H1 (cell line): ENCODE data around the gene DCLK1. TPM values are rescaled to one million over a fixed set of nuclear protein-coding genes. Genes with fewer than 3 reads are reported as not detected.

Experiments used
- CTCF ChIA-PET: fragments of 300-600 bp; sonication (Branson Sonifier 250); formaldehyde crosslinking; loops from one replicate; lab custom pipeline; 2021; ENCODE audit not compliant: partially characterized antibody; lab: Charles Lee
- POLR2A ChIA-PET: fragments of 300-600 bp; sonication (Branson Sonifier 250); formaldehyde crosslinking; loops from one replicate; lab custom pipeline; 2021; ENCODE audit warnings: inconsistent platforms; ENCODE audit not compliant: partially characterized antibody; lab: Charles Lee
- DNase-seq, 2 experiments: peaks; one replicate each; pipeline versions ENCODE4 v3.0.0 to v3.0.0-alpha.2; 2010 to 2022; ENCODE audit warnings: low spot score in 2 of 2, low read depth in 1 of 2, mixed read lengths in 1 of 2
- FAIRE-seq: peaks from 2 replicates; lab custom pipeline; 2011; peaks lifted over from hg19 to GRCh38; lab: Jason Lieb, UNC
- H2AFZ ChIP-seq: 2 replicates; pipeline ENCODE4 v1.8.1; 2012; ENCODE audit warnings: low read length, inconsistent platforms
- H2AK5ac ChIP-seq: 2 replicates; pipeline ENCODE4 v1.6.1; 2013; ENCODE audit warnings: low read depth, low read length
- H2BK120ac ChIP-seq: replicated peaks from 2 replicates; pipeline ENCODE3; 2013; ENCODE audit warnings: low read depth, low read length, inconsistent platforms
- H2BK12ac ChIP-seq: 2 replicates; pipeline ENCODE4 v1.6.1; 2013; ENCODE audit warnings: low read depth, low read length
- H2BK15ac ChIP-seq: 2 replicates; pipeline ENCODE4 v1.6.1; 2013; ENCODE audit warnings: low read length
- H2BK20ac ChIP-seq: 2 replicates; pipeline ENCODE4 v1.6.1; 2013; ENCODE audit warnings: low read length
- H2BK5ac ChIP-seq: 2 replicates; pipeline ENCODE4 v1.6.1; 2013; ENCODE audit warnings: low read depth, low read length
- H3K14ac ChIP-seq: 2 replicates; pipeline ENCODE4 v1.6.1; 2013; ENCODE audit warnings: inconsistent platforms; ENCODE audit not compliant: insufficient read length
- H3K18ac ChIP-seq: 2 replicates; pipeline ENCODE4 v1.6.1; 2013; ENCODE audit warnings: low read length; ENCODE audit errors: extremely low read depth
- H3K23ac ChIP-seq: 2 replicates; pipeline ENCODE4 v1.6.1; 2013; ENCODE audit warnings: inconsistent platforms; ENCODE audit not compliant: insufficient read length
- H3K23me2 ChIP-seq: 2 replicates; pipeline ENCODE4 v1.6.1; 2013; ENCODE audit warnings: low read depth, low read length
- H3K27ac ChIP-seq: 2 replicates; pipeline ENCODE4 v1.6.1; 2011; ENCODE audit warnings: low read depth, low read length, inconsistent platforms
- H3K27me3 ChIP-seq, 4 experiments: replicated peaks in 1 of 4; 1 replicate in 1 of 4; 2 replicates in 3 of 4; pipeline versions ENCODE4 v1.6.1 to v1.8.1; 2011 to 2013; ENCODE audit warnings: low read length in 3 of 4, mild to moderate bottlenecking in 3 of 4, inconsistent platforms in 2 of 4, mixed read lengths in 2 of 4, moderate library complexity in 1 of 4; ENCODE audit not compliant: control insufficient read depth in 3 of 4, insufficient read depth in 3 of 4; ENCODE audit errors: extremely low read depth in 1 of 4
- H3K36me3 ChIP-seq, 4 experiments: 2 replicates each; pipeline versions ENCODE4 v1.6.1 to v1.8.1; 2011 to 2013; ENCODE audit warnings: mild to moderate bottlenecking in 4 of 4, low read length in 3 of 4, moderate library complexity in 2 of 4, control low read depth in 1 of 4, inconsistent platforms in 1 of 4; ENCODE audit not compliant: insufficient read depth in 4 of 4, control insufficient read depth in 2 of 4
- H3K4ac ChIP-seq: replicated peaks from 2 replicates; pipeline ENCODE3; 2013; ENCODE audit warnings: low read length, low read depth, mixed read lengths, inconsistent platforms; ENCODE audit not compliant: insufficient read length
- H3K4me1 ChIP-seq, 4 experiments: replicated peaks in 1 of 4; 1 replicate in 1 of 4; 2 replicates in 3 of 4; pipeline versions ENCODE4 v1.6.1 to v1.8.1; 2011 to 2013; ENCODE audit warnings: low read length in 3 of 4, inconsistent platforms in 2 of 4, mixed read lengths in 1 of 4; ENCODE audit not compliant: insufficient read depth in 4 of 4, control insufficient read depth in 3 of 4
- H3K4me2 ChIP-seq, 2 experiments: 2 replicates each; pipeline versions ENCODE4 v1.6.1 to v1.8.1; 2011 to 2013; ENCODE audit warnings: low read depth in 2 of 2, low read length in 2 of 2, control low read depth in 1 of 2, inconsistent platforms in 1 of 2, mild to moderate bottlenecking in 1 of 2; ENCODE audit not compliant: insufficient read depth in 1 of 2
- H3K4me3 ChIP-seq, 4 experiments: fragments of 200-600, 300-600 bp in 1 of 4; sonication (generic), shearing (Covaris generic), sonication (Bioruptor Twin) in 1 of 4; 2 replicates each; pipeline versions ENCODE4 v1.5.1 to v1.8.1; 2011 to 2016; ENCODE audit warnings: low read length in 4 of 4, low read depth in 3 of 4, control low read depth in 2 of 4, inconsistent platforms in 2 of 4, mild to moderate bottlenecking in 2 of 4, mixed read lengths in 1 of 4, moderate library complexity in 1 of 4; ENCODE audit not compliant: insufficient read depth in 2 of 4; ENCODE audit errors: extremely low read depth in 1 of 4
- H3K56ac ChIP-seq: replicated peaks from 2 replicates; pipeline ENCODE3; 2013; ENCODE audit warnings: low read depth, mild to moderate bottlenecking, mixed read lengths, low read length, inconsistent platforms; ENCODE audit not compliant: insufficient read length
- H3K79me1 ChIP-seq: 2 replicates; pipeline ENCODE4 v1.6.1; 2013; ENCODE audit warnings: low read depth, low read length, control low read depth
- H3K79me2 ChIP-seq, 2 experiments: 2 replicates each; pipeline versions ENCODE4 v1.6.1 to v1.8.1; 2012 to 2013; ENCODE audit warnings: low read length in 2 of 2, mild to moderate bottlenecking in 2 of 2, inconsistent platforms in 1 of 2; ENCODE audit not compliant: insufficient read depth in 2 of 2, control insufficient read depth in 1 of 2
- H3K9ac ChIP-seq, 4 experiments: replicated peaks in 1 of 4; 1 replicate in 1 of 4; 2 replicates in 3 of 4; pipeline versions ENCODE4 v1.6.1 to v1.8.1; 2011 to 2013; ENCODE audit warnings: low read depth in 3 of 4, low read length in 3 of 4, control low read depth in 2 of 4, mild to moderate bottlenecking in 2 of 4, moderate library complexity in 2 of 4, inconsistent platforms in 1 of 4; ENCODE audit errors: extremely low read depth in 1 of 4
- H3K9me3 ChIP-seq, 2 experiments: 2 replicates each; pipeline versions ENCODE4 v1.6.1 to v1.8.1; 2012 to 2013; ENCODE audit warnings: mild to moderate bottlenecking in 2 of 2, moderate library complexity in 2 of 2, control low read depth in 1 of 2, inconsistent platforms in 1 of 2, low read depth in 1 of 2, low read length in 1 of 2, mixed read lengths in 1 of 2; ENCODE audit not compliant: insufficient read depth in 2 of 2
- H4K20me1 ChIP-seq, 2 experiments: replicated peaks in 1 of 2; 2 replicates each; pipeline versions ENCODE3 to v1.8.1; 2011 to 2013; ENCODE audit warnings: inconsistent platforms in 2 of 2, low read length in 2 of 2, mild to moderate bottlenecking in 1 of 2; ENCODE audit not compliant: insufficient read depth in 2 of 2, control insufficient read depth in 1 of 2
- H4K5ac ChIP-seq: 2 replicates; pipeline ENCODE4 v1.6.1; 2013; ENCODE audit warnings: low read length, low read depth, mixed read lengths, inconsistent platforms; ENCODE audit not compliant: insufficient read length
- H4K8ac ChIP-seq: 2 replicates; pipeline ENCODE4 v1.8.0; 2013; ENCODE audit warnings: mild to moderate bottlenecking, moderate library complexity, low read length, inconsistent platforms; ENCODE audit not compliant: insufficient read depth; ENCODE audit errors: extremely low read depth
- H4K91ac ChIP-seq: replicated peaks from 2 replicates; pipeline ENCODE3; 2013; ENCODE audit warnings: low read length, mixed read lengths, inconsistent platforms; ENCODE audit not compliant: insufficient read length
- RAD21 ChIP-seq, 2 experiments: IDR thresholded peaks in 1 of 2; conservative IDR thresholded peaks in 1 of 2; 2 replicates each; pipeline ENCODE4 v1.6.1; 2011; ENCODE audit warnings: low read depth in 2 of 2, low read length in 2 of 2, improper control_type of control experiment in 1 of 2, inconsistent platforms in 1 of 2, mild to moderate bottlenecking in 1 of 2, moderate library complexity in 1 of 2
- WGBS, 2 experiments: shearing (Covaris generic) in 1 of 2; methylation state at CpG; one replicate each; pipeline versions ENCODE4 v1.1.6 to v1.1.7; 2013 to 2015; ENCODE audit warnings: low lambda C conversion rate in 2 of 2, mixed read lengths in 2 of 2, inconsistent platforms in 1 of 2, low coverage in 1 of 2, missing lambda C conversion rate in 1 of 2; ENCODE audit not compliant: insufficient replicate concordance in 2 of 2, insufficient coverage in 1 of 2, insufficient read length in 1 of 2; ENCODE audit errors: extremely low coverage in 1 of 2, missing lambda C conversion rate in 1 of 2; 5-methylcytosine and 5-hydroxymethylcytosine counted together
- polyA plus RNA-seq, 7 experiments: library from polyadenylated mRNA; depleted of rRNA in 3 of 7; stranded (reverse) in 5 of 7; unstranded in 2 of 7; fragments of >200 nt in 5 of 7; fragments of 200-250 nt in 2 of 7; gene quantifications; 1 replicate in 5 of 7; 2 replicates in 1 of 7; 4 replicates in 1 of 7; pipeline versions ENCODE4 v1.2.1 to v1.2.3, GENCODE V29; 2011 to 2013; ENCODE audit warnings: missing spikeins in 2 of 7, mixed read lengths in 2 of 7
- total RNA-seq: library from RNA; stranded (reverse); fragmentation: NEBNext Ultra II Directional; extraction: Animal tissue kit (Norgen Biotek cat#: 25700); gene quantifications from 2 replicates; pipeline ENCODE4 v1.2.1, GENCODE V29; 2021

Gene DCLK1
- total and polyA plus RNA-seq, 2 of the 8 experiments (the other 6 are each of a cell fraction or from before 2014, with no cell fraction given) = 22.8 to 41.0 TPM

- H4K8ac ChIP-seq = no peak overlapping the region
- H3K4me1 ChIP-seq = peaks cover 0 to 5% (median 2%) of the 10 kb centered on the region in 4 experiments; a peak in 1 of 7 replicates
- WGBS, 2 experiments = 95% methylated on average over 1 of the region's 1 CpG; no CpG with 5 or more reads in 1 of the 2 experiments
- H3K23ac ChIP-seq = no peak overlapping the region
- no peak overlapping the region for H3K14ac ChIP-seq
- no peaks in the 10 kb centered on the region for H4K20me1 ChIP-seq
- POLR2A ChIA-PET = no interaction called here
- no peak overlapping the region for H2BK5ac ChIP-seq
- no peaks in the 10 kb centered on the region for H3K79me2 ChIP-seq
- H4K91ac ChIP-seq = no peak overlapping the region
- no peaks in the 10 kb centered on the region for H3K79me1 ChIP-seq
- no peak for FAIRE-seq
- no peak overlapping the region for H3K56ac ChIP-seq
- H3K27ac ChIP-seq = no peak overlapping the region
- H3K4ac ChIP-seq = no peak overlapping the region
- no peak overlapping the region for H2BK12ac ChIP-seq
- H3K36me3 ChIP-seq = no peaks in the 10 kb centered on the region
- H3K4me3 ChIP-seq = no peak overlapping the region
- H2AFZ ChIP-seq = no peak overlapping the region
- no peaks in the 10 kb centered on the region for H3K9me3 ChIP-seq
- no peaks in the 10 kb centered on the region for H3K23me2 ChIP-seq
- H3K27me3 ChIP-seq = no peaks in the 10 kb centered on the region
- H3K9ac ChIP-seq = no peak overlapping the region
- H2BK15ac ChIP-seq = peak overlapping the region; percentile 38; the same call in 1 of the 2 replicates
- no peak for DNase-seq
- H4K5ac ChIP-seq = no peak overlapping the region
- no peak overlapping the region for H2AK5ac ChIP-seq
- H2BK20ac ChIP-seq = no peak overlapping the region
- H2BK120ac ChIP-seq = no peak overlapping the region
- no peak overlapping the region for H3K4me2 ChIP-seq
- CTCF ChIA-PET = interaction anchor here (1.0 kb wide), 1 partner anchor 8 kb away, joined by 3 read pairs; no protein-coding TSS in a partner anchor
- H3K18ac ChIP-seq = no peak overlapping the region
- no peak for TF ChIP-seq RAD21 (IDR thresholded peaks at IDR 0.05 in 1 of 2, conservative IDR thresholded peaks at IDR 0.05 in 1 of 2; ENCODE audit: low read depth in 2 of 2, low read length in 2 of 2)
Measured at GRCh38 chr13:35881360-35881759, 249.8 kb downstream of the DCLK1 start.
